KMS-11 (cell line): ENCODE results near the gene SLC49A4.

Experiments
- H2AFZ ChIP-seq: fragments of 200-600 bp; sonication (generic); 2 replicates; pipeline ENCODE4 v1.6.1; 2016; ENCODE audit warnings: antibody characterized with exemption, mixed run types, low read depth
- H3K27ac ChIP-seq: fragments of 200-600 bp; sonication (generic); 2 replicates; pipeline ENCODE4 v1.6.1; 2016; ENCODE audit warnings: mild to moderate bottlenecking, mixed run types
- H3K27me3 ChIP-seq: fragments of 200-600 bp; sonication (generic); 2 replicates; pipeline ENCODE4 v1.6.1; 2017; ENCODE audit warnings: mild to moderate bottlenecking, low read depth, mixed run types, moderate library complexity; ENCODE audit not compliant: insufficient read depth
- H3K36me3 ChIP-seq: fragments of 200-600 bp; sonication (generic); 2 replicates; pipeline ENCODE4 v1.6.1; 2017; ENCODE audit warnings: mild to moderate bottlenecking, mixed run types; ENCODE audit not compliant: insufficient read depth
- H3K4me1 ChIP-seq: fragments of 200-600 bp; sonication (generic); 2 replicates; pipeline ENCODE4 v1.6.1; 2016; ENCODE audit warnings: mild to moderate bottlenecking, low read depth, mixed run types; ENCODE audit not compliant: poor library complexity, severe bottlenecking
- H3K4me2 ChIP-seq: fragments of 200-600 bp; sonication (generic); 2 replicates; pipeline ENCODE4 v1.7.0; 2016; ENCODE audit warnings: mild to moderate bottlenecking, mixed run types
- H3K4me3 ChIP-seq: fragments of 200-600 bp; sonication (generic); IDR thresholded peaks from 2 replicates; pipeline ENCODE4 v1.6.1; 2017; ENCODE audit warnings: low read depth, low read length, mixed read lengths; ENCODE audit not compliant: insufficient read depth
- H3K79me2 ChIP-seq: fragments of 200-600 bp; sonication (generic); 2 replicates; pipeline ENCODE4 v1.6.1; 2016; ENCODE audit warnings: low read depth, mixed run types; ENCODE audit not compliant: insufficient read depth
- H3K9ac ChIP-seq: fragments of 200-600 bp; sonication (generic); 2 replicates; pipeline ENCODE4 v1.6.1; 2016; ENCODE audit warnings: mild to moderate bottlenecking, mixed run types
- H4K20me1 ChIP-seq: fragments of 200-600 bp; sonication (generic); 2 replicates; pipeline ENCODE4 v1.6.1; 2016; ENCODE audit warnings: mild to moderate bottlenecking, mixed run types; ENCODE audit not compliant: insufficient read depth
- CTCF ChIP-seq: fragments of 200-600 bp; sonication (generic); conservative IDR thresholded peaks from 2 replicates; pipeline ENCODE4 v1.6.1; 2017; ENCODE audit warnings: low read depth, mild to moderate bottlenecking, antibody characterized with exemption, low read length, moderate library complexity, mixed read lengths

Gene SLC49A4

GRCh38 chr3:122898298-122898697 lies 103.4 kb downstream of the SLC49A4 start:
- Histone ChIP-seq H3K4me3 (no peak overlapping the region), H3K27me3 (no peaks in the 10 kb centered on the region), H2AFZ (no peak overlapping the region), H3K27ac (no peak overlapping the region), H3K4me1 (no peaks in the 10 kb centered on the region), H3K9ac (no peak overlapping the region), H3K79me2 (no peaks in the 10 kb centered on the region), H3K4me2 (no peak overlapping the region), H4K20me1 (no peaks in the 10 kb centered on the region), H3K36me3 (no peaks in the 10 kb centered on the region)
- TF ChIP-seq CTCF: no peak

DNA sequence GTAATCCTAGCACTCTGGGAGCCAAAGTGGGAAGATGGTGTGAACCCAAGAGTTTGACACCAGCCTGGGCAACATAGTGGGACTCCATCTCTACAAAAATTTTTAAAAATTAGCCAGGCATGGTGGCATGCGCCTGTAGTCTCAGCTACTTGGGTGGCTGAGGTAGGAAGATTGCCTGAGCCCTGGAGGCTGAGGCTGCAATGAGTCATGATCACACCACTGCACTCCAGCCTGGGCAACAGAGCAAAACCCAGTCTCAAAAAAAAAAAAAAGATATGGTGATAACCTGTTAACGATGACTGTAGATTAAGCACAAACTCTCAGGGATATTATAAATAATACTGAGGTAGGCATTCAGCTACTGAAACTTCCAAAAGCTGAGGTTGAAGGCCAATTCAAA lies 107.5 kb downstream of the SLC49A4 start:
- H3K27me3 ChIP-seq: no peaks in the 10 kb centered on the region
- H3K4me3 ChIP-seq: no peak overlapping the region
- H3K4me2 ChIP-seq: no peak overlapping the region
- no peak overlapping the region for H3K9ac ChIP-seq
- no peaks in the 10 kb centered on the region for H4K20me1 ChIP-seq
- no peaks in the 10 kb centered on the region for H3K79me2 ChIP-seq
- no peak overlapping the region for H2AFZ ChIP-seq
- no peaks in the 10 kb centered on the region for H3K36me3 ChIP-seq
- H3K4me1 ChIP-seq: no peaks in the 10 kb centered on the region
- no peak for TF ChIP-seq CTCF
- no peak overlapping the region for H3K27ac ChIP-seq

DNA sequence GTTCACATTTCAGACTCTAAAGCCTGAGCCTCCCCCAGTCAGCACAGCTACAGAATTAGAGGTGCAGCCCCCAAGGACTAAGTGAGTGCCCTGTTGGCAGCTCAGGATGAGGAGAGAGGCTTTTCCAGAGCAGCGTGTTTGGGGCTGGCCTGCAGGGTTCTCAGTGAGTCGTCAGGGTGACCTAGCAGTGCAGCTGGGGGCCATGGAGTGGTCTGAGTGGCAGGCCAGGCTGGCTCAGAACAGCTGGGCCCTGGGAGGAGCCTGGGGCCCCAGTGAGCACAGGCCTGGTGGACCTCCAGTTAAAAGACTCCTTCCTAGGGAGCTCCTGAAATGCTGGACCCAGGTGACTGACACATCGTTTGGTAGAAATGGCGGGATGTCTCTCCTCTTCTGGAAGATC lies 108.3 kb downstream of the SLC49A4 start:
- Histone ChIP-seq H4K20me1 (no peaks in the 10 kb centered on the region), H3K36me3 (no peaks in the 10 kb centered on the region), H3K27me3 (no peaks in the 10 kb centered on the region), H2AFZ (no peak overlapping the region), H3K4me3 (no peak overlapping the region), H3K4me1 (no peaks in the 10 kb centered on the region), H3K79me2 (no peaks in the 10 kb centered on the region), H3K4me2 (no peak overlapping the region), H3K27ac (no peak overlapping the region), H3K9ac (no peak overlapping the region)
- TF ChIP-seq CTCF: no peak

DNA sequence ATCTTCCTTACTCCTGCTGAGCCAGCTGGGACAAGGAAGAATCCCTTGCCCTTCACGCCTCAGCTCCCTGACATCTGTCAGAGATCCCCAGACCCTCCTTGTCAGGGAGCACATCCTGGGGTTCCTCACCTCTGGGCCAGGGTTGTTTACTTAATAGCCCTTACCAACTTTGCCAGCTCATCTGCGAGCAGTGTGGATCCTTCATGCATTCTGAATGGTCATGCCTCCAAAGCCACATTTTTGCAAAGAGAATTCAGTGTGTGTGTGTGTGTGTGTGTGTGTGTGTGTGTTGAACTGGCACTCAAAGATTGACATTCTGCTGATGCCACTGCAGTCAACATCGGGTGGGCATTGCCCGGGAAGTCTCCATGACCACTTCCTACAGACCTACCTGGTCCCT lies 112.6 kb downstream of the SLC49A4 start:
- Histone ChIP-seq H3K4me2 (no peak overlapping the region), H3K79me2 (no peaks in the 10 kb centered on the region), H3K4me1 (no peaks in the 10 kb centered on the region), H3K4me3 (no peak overlapping the region), H3K9ac (no peak overlapping the region), H2AFZ (no peak overlapping the region), H3K27ac (no peak overlapping the region), H3K27me3 (no peaks in the 10 kb centered on the region), H4K20me1 (no peaks in the 10 kb centered on the region), H3K36me3 (no peaks in the 10 kb centered on the region)
- no peak for TF ChIP-seq CTCF

- Histone ChIP-seq H3K79me2 (no peaks in the 10 kb centered on the region), H3K27me3 (no peaks in the 10 kb centered on the region), H3K4me1 (no peaks in the 10 kb centered on the region), H2AFZ (no peak overlapping the region), H3K4me2 (no peak overlapping the region), H3K27ac (no peak overlapping the region), H4K20me1 (no peaks in the 10 kb centered on the region), H3K9ac (no peak overlapping the region), H3K36me3 (no peaks in the 10 kb centered on the region), H3K4me3 (no peak overlapping the region)
- no peak for TF ChIP-seq CTCF
Observed at GRCh38 chr3:122908251-122908650, 113.4 kb downstream of the SLC49A4 start.
